SK-N-SH (cell line): Measurements from ENCODE around the gene SCG2. TPM values are rescaled to one million over a fixed set of nuclear protein-coding genes. Genes with fewer than 3 reads are reported as not detected.

Source experiments
- EP300 ChIP-seq, 2 experiments: IDR thresholded peaks; 2 replicates each; pipeline versions ENCODE4 v1.4.0 to v1.6.1; 2012; ENCODE audit warnings: borderline replicate concordance in 1 of 2, low read depth in 1 of 2, low read length in 1 of 2
- NFIC ChIP-seq: IDR thresholded peaks from 2 replicates; pipeline ENCODE4 v1.4.0; 2012; ENCODE audit warnings: borderline replicate concordance
- POLR2AphosphoS5 ChIP-seq: IDR thresholded peaks from 2 replicates; pipeline ENCODE4 v1.6.1; 2012; ENCODE audit warnings: low read depth, low read length
- SIN3A ChIP-seq: IDR thresholded peaks from 2 replicates; pipeline ENCODE4 v1.6.1; 2012; ENCODE audit warnings: low read depth, mild to moderate bottlenecking, low read length, moderate library complexity, borderline replicate concordance
- polyA plus RNA-seq, 3 experiments: library from polyadenylated mRNA; depleted of rRNA; stranded (reverse); fragments of >200 nt; gene quantifications; 2 replicates each; pipeline ENCODE4 v1.2.3, GENCODE V29; 2012
- TF ChIP-seq, protein P1 (sequence below): IDR thresholded peaks from 2 replicates; pipeline ENCODE4 v1.6.1; 2012; ENCODE audit warnings: mild to moderate bottlenecking, low read depth, low read length, moderate library complexity

SCG2 gene
- polyA plus RNA-seq, 1 of the 3 experiments (the other 2 are of a cell fraction), result 373 TPM

- TF ChIP-seq EP300 (IDR thresholded peaks at IDR 0.05; ENCODE audit: borderline replicate concordance in 1 of 2, low read depth in 1 of 2, low read length in 1 of 2), result peak; percentile 64 to 68; a peak in 3 of 4 replicates
- TF ChIP-seq, protein P1, sequence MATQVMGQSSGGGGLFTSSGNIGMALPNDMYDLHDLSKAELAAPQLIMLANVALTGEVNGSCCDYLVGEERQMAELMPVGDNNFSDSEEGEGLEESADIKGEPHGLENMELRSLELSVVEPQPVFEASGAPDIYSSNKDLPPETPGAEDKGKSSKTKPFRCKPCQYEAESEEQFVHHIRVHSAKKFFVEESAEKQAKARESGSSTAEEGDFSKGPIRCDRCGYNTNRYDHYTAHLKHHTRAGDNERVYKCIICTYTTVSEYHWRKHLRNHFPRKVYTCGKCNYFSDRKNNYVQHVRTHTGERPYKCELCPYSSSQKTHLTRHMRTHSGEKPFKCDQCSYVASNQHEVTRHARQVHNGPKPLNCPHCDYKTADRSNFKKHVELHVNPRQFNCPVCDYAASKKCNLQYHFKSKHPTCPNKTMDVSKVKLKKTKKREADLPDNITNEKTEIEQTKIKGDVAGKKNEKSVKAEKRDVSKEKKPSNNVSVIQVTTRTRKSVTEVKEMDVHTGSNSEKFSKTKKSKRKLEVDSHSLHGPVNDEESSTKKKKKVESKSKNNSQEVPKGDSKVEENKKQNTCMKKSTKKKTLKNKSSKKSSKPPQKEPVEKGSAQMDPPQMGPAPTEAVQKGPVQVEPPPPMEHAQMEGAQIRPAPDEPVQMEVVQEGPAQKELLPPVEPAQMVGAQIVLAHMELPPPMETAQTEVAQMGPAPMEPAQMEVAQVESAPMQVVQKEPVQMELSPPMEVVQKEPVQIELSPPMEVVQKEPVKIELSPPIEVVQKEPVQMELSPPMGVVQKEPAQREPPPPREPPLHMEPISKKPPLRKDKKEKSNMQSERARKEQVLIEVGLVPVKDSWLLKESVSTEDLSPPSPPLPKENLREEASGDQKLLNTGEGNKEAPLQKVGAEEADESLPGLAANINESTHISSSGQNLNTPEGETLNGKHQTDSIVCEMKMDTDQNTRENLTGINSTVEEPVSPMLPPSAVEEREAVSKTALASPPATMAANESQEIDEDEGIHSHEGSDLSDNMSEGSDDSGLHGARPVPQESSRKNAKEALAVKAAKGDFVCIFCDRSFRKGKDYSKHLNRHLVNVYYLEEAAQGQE, result no peak
- TF ChIP-seq POLR2AphosphoS5, result peak; percentile 40; the same call in 1 of the 2 replicates
- TF ChIP-seq NFIC, result peak; percentile 31; the same call in 1 of the 2 replicates
- TF ChIP-seq SIN3A, result no peak
These were observed 54.0 kb downstream of the SCG2 start (continued) for GRCh38 chr2:223548194-223548593.

Other genes starting within 250 kb of the SCG2 start
- 4.8 and 6.1 TPM in 2 replicates for gene AP1S3, start 235.2 kb upstream of the SCG2 start, polyA plus RNA-seq (2012; rRNA removed)